Measurements from ENCODE around the gene RSRC2.
"Not testable (repeated sequence)": the region's sequence is repeated elsewhere in the genome, so short reads cannot be mapped to it uniquely, and the experiment has no call there.

RSRC2 gene

GRCh38 chr12:122484385-122484784, 42.4 kb downstream of the RSRC2 start:
- DNase-seq = not testable (repeated sequence)

GRCh38 chr12:122483969-122484368, 42.8 kb downstream of the RSRC2 start:
- DNase-seq = no peak

GRCh38 chr12:122481861-122482260, 44.9 kb downstream of the RSRC2 start:
- no peak for DNase-seq

- no peak for DNase-seq
Observed at GRCh38 chr12:122480753-122481152, 46.0 kb downstream of the RSRC2 start.

- DNase-seq = no peak
Observed at GRCh38 chr12:122474324-122474716, 52.4 kb downstream of the RSRC2 start.

GRCh38 chr12:122473543-122474323, 53.0 kb downstream of the RSRC2 start:
- DNase-seq = no peak

- peak; percentile 13 for DNase-seq
Observed at GRCh38 chr12:122471324-122472226, 55.2 kb downstream of the RSRC2 start.

GRCh38 chr12:122470576-122470975, 56.2 kb downstream of the RSRC2 start:
- not testable (repeated sequence) for DNase-seq

GRCh38 chr12:122469856-122470255, 56.9 kb downstream of the RSRC2 start:
- DNase-seq = not testable (repeated sequence)

- no peak for DNase-seq
Observed at GRCh38 chr12:122467983-122468382, 58.8 kb downstream of the RSRC2 start.

- DNase-seq = not testable (repeated sequence)
Observed at GRCh38 chr12:122464317-122465042, 62.3 kb downstream of the RSRC2 start.

- no peak for DNase-seq
Observed at GRCh38 chr12:122460641-122461040, 66.1 kb downstream of the RSRC2 start.

GRCh38 chr12:122460061-122460460, 66.7 kb downstream of the RSRC2 start:
- DNase-seq = no peak

- no peak for DNase-seq
Observed at GRCh38 chr12:122459211-122459610, 67.5 kb downstream of the RSRC2 start.

- DNase-seq = no peak
Observed at GRCh38 chr12:122458105-122459035, 68.4 kb downstream of the RSRC2 start.

- no peak for DNase-seq
Observed at GRCh38 chr12:122457627-122458026, 69.1 kb downstream of the RSRC2 start.

GRCh38 chr12:122454739-122455138, 72.0 kb downstream of the RSRC2 start:
- DNase-seq = no peak

- no peak for DNase-seq
Observed at GRCh38 chr12:122454250-122454721, 72.5 kb downstream of the RSRC2 start.
